Measurements from ENCODE around the gene NAP1L2.
"Not testable (repeated sequence)": the region's sequence is repeated elsewhere in the genome, so short reads cannot be mapped to it uniquely, and the experiment has no call there.

The NAP1L2 gene

DNA sequence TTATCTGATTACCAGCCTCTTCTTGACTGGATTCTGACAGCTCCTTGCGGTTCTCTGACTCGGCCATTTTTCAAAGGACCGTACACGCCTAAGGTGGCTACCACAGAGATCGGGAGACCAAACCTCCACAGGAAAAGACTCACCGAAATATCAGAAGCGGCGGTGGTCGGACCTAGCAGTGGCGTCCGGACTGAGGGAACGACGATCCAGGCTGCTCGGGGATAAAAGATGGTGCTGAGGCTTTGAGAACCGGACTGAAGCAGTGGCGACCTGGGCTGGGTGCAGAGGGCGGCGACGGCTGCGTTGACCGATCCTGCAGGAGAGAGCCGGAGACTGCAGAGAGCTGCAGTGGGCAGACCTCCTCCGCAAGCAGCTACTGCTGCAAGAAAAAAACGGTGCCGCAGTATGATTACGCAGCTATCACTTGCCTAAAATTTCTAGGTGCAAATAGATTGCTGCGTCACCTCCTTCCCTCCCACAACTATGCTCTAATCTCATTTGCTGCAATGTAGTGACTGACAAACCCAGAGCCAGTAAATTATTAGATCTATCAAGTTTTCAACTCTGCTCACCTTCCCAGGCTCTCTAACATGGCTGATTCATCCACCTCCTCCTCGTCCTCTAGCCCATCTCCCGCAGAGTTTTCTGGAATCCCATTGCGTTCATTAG lies at the start of gene NAP1L2:
TSS of gene NAP1L2 (minus strand) at position 426 of the 669 bp plus-strand sequence. CDS start at position 67, 359 bp downstream.
- DNase-seq: peak; percentile 79

- DNase-seq: peak; percentile 19
These were observed 48.3 kb upstream of the NAP1L2 start for GRCh38 chrX:73262991-73263390.

DNA sequence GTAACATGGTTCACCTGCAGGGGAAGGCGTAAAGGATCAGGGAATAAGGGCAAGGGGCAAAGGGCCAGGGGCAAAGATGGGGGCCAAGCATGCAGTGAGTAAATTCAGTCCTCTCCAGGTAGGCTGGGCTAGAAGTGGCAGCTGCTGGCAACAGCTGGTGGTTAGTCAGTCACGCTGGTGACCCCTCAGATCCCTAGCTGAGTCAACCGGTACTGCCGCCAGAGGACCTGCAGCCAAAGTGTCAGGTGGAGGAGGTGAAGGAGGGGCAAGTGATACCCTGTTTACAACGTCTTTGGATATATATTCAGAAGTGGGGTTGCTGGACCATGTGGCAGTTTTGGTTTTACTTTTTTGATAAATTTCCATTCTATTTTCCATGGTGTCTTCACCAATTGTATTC lies 24.6 kb upstream of the NAP1L2 start:
- DNase-seq: no peak

DNA sequence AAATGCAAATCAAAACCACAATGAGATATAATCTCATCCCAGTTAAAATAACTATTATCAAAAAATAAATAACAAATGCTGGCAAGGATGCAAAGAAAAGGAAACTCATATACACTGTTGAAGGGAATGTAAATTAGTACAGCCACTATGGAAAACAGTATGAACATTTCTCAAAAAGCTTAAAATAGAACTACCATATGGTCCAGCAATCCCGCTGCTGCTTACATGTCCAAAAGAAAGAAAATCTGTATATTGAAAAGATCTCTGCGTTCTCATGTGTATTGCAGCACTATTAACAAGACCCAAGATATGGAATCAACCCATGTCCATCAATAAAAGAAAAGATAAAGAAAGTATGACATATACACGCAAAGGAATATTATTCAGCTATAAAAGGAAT lies 3.0 kb upstream of the NAP1L2 start:
- DNase-seq: no peak

- peak; percentile 53 for DNase-seq
These were observed 595 bp upstream of the NAP1L2 start for GRCh38 chrX:73215246-73215645.

- DNase-seq: no peak
These were observed 771 bp downstream of the NAP1L2 start for GRCh38 chrX:73213734-73214425.

DNA sequence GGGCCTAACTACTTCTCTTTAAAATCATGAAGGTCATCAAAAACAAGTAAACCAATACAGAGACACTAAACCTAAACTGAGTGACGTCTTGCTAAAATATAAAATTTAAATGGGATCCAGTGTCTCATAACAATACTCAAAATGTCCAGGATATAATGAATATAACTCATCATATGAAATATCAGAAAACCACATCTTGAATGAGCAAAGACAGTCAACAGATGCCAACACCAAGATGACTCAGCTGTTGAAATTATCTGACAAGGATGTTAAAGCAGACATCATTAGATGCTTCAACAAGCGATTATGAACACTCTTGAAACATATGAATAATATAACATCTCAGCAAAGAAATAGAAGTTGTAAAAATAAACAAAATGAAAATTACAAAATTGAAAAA lies 8.3 kb downstream of the NAP1L2 start:
- no peak for DNase-seq

DNA sequence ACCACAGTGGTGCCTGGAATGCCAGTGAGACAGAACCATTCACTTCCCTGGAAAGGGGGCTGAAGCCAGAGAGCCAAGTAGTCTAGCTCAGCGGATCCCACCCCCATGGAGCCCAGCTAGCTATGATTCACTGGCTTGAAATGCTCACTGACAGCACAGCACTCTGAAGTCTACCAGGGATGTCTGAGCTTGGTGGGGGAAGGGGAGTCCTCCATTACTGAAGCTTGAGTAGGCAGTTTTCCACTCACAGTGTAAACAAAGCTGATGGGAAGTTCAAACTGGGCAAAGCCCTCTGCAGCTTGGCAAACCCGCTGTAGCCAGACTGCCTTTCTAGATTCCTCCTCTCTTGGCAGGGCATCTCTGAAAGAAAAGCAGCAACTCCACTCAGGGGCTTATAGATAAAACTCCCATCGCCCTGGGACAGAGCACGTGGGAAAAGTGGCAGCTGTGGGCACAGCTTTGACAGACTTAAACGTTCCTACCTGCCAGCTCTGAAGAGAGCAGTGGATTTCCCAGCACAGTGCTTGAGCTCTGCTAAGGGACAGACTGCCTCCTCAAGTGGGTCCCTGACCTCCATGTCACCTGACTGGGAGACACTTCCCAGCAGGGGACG lies 32.0 kb downstream of the NAP1L2 start:
- DNase-seq: no peak

- not testable (repeated sequence) for DNase-seq
These were observed 45.7 kb downstream of the NAP1L2 start for GRCh38 chrX:73168945-73169344.

All from CD4-positive, alpha-beta T cell treated with Interleukin-17A for 1 hour (primary cell).